CD14-positive monocyte (primary cell): ENCODE data around the gene SNAP29. TPM values are rescaled to one million over a fixed set of nuclear protein-coding genes. Genes with fewer than 3 reads are reported as not detected.

Source experiments
- DNase-seq, 3 donors: peaks; one replicate each; pipeline ENCODE4 v3.0.0-alpha.2; 2011 to 2022
- H2AFZ ChIP-seq: 2 replicates; pipeline ENCODE4 v1.6.0; 2012; ENCODE audit warnings: mild to moderate bottlenecking, low read depth, low read length, inconsistent platforms; ENCODE audit not compliant: insufficient read depth, poor library complexity, severe bottlenecking
- H3K27ac ChIP-seq, 2 donors: 1 replicate in 1 of 2; 2 replicates in 1 of 2; pipeline ENCODE4 v1.5.1; 2012 to 2013; ENCODE audit warnings: low read length in 2 of 2, control low read depth in 1 of 2, inconsistent platforms in 1 of 2, low read depth in 1 of 2, mild to moderate bottlenecking in 1 of 2
- H3K27me3 ChIP-seq, 2 donors: one replicate each; pipeline versions ENCODE4 v1.6.0 to v1.6.1; 2011 to 2013; ENCODE audit warnings: low read length in 2 of 2; ENCODE audit not compliant: control insufficient read depth in 2 of 2, insufficient read depth in 2 of 2
- H3K36me3 ChIP-seq, 2 donors: replicated peaks in 1 of 2; 1 replicate in 1 of 2; 2 replicates in 1 of 2; pipeline versions ENCODE4 v1.5.1 to v1.6.1; 2012 to 2013; ENCODE audit warnings: low read length in 2 of 2, control low read depth in 1 of 2, inconsistent platforms in 1 of 2, mild to moderate bottlenecking in 1 of 2; ENCODE audit not compliant: insufficient read depth in 2 of 2, control insufficient read depth in 1 of 2
- H3K4me1 ChIP-seq, 2 donors: 1 replicate in 1 of 2; 2 replicates in 1 of 2; pipeline versions ENCODE4 v1.5.1 to v1.6.1; 2012 to 2013; ENCODE audit warnings: low read length in 2 of 2, control low read depth in 1 of 2, inconsistent platforms in 1 of 2, mild to moderate bottlenecking in 1 of 2, moderate library complexity in 1 of 2; ENCODE audit not compliant: insufficient read depth in 2 of 2, control insufficient read depth in 1 of 2
- H3K4me2 ChIP-seq: replicated peaks from 2 replicates; pipeline ENCODE3; 2012; ENCODE audit warnings: low read length, moderate library complexity, mild to moderate bottlenecking; ENCODE audit not compliant: poor library complexity, severe bottlenecking; ENCODE audit errors: extremely low read depth
- H3K4me3 ChIP-seq, 3 experiments: fragments of 200-600 bp in 1 of 3; sonication (generic) in 1 of 3; replicated peaks in 1 of 3; 1 replicate in 2 of 3; 2 replicates in 1 of 3; pipeline ENCODE4 v1.5.1; 2011 to 2013; ENCODE audit warnings: low read length in 3 of 3, mild to moderate bottlenecking in 3 of 3, control low read depth in 2 of 3, low read depth in 2 of 3, inconsistent platforms in 1 of 3, moderate library complexity in 1 of 3
- H3K79me2 ChIP-seq: 2 replicates; pipeline ENCODE4 v1.6.0; 2012; ENCODE audit warnings: mild to moderate bottlenecking, control low read depth, inconsistent platforms, low read length, moderate library complexity; ENCODE audit not compliant: insufficient read depth
- H3K9ac ChIP-seq: 2 replicates; pipeline ENCODE4 v1.6.0; 2017; ENCODE audit warnings: low read length, mild to moderate bottlenecking; ENCODE audit not compliant: insufficient read depth, poor library complexity, severe bottlenecking
- H3K9me3 ChIP-seq, 2 donors: replicated peaks in 1 of 2; 1 replicate in 1 of 2; 2 replicates in 1 of 2; pipeline versions ENCODE4 v1.5.1 to v1.6.1; 2012 to 2013; ENCODE audit warnings: low read length in 2 of 2, control low read depth in 1 of 2; ENCODE audit not compliant: control insufficient read depth in 1 of 2, insufficient read depth in 1 of 2
- H4K20me1 ChIP-seq: 2 replicates; pipeline ENCODE4 v1.6.0; 2012; ENCODE audit warnings: mild to moderate bottlenecking, low read length, control low read depth, moderate library complexity; ENCODE audit not compliant: insufficient read depth
- H3K27ac Mint-ChIP-seq, 7 donors: one replicate each; pipeline ENCODE4 v1.8.0; 2020; ENCODE audit warnings: mild to moderate bottlenecking in 7 of 7, mixed read lengths in 7 of 7, moderate library complexity in 6 of 7, inconsistent platforms in 2 of 7
- H3K27me3 Mint-ChIP-seq, 3 donors: one replicate each; pipeline ENCODE4 v1.8.0; 2021 to 2022; ENCODE audit warnings: low read depth in 3 of 3, mild to moderate bottlenecking in 3 of 3, mixed read lengths in 3 of 3, moderate library complexity in 3 of 3, inconsistent platforms in 1 of 3
- H3K36me3 Mint-ChIP-seq, 2 donors: one replicate each; pipeline ENCODE4 v1.8.0; 2020; ENCODE audit warnings: mixed read lengths in 2 of 2, inconsistent platforms in 1 of 2, mild to moderate bottlenecking in 1 of 2
- H3K4me1 Mint-ChIP-seq: one replicate; pipeline ENCODE4 v1.8.0; 2020; ENCODE audit warnings: mild to moderate bottlenecking, mixed read lengths
- H3K4me3 Mint-ChIP-seq, 2 donors: one replicate each; pipeline ENCODE4 v1.8.0; 2020; ENCODE audit warnings: mild to moderate bottlenecking in 2 of 2, mixed read lengths in 2 of 2, moderate library complexity in 1 of 2
- H3K9me3 Mint-ChIP-seq, 7 donors: one replicate each; pipeline ENCODE4 v1.8.0; 2020 to 2022; ENCODE audit warnings: mixed read lengths in 7 of 7, mild to moderate bottlenecking in 6 of 7, moderate library complexity in 6 of 7, inconsistent platforms in 2 of 7
- WGBS: methylation state at CpG from one replicate; pipeline ENCODE4 v1.1.5; 2013; ENCODE audit warnings: missing lambda C conversion rate; ENCODE audit not compliant: insufficient coverage; 5-methylcytosine and 5-hydroxymethylcytosine counted together
- intact Hi-C, 2 donors: fragments of 100-400 bp; cut with micrococcal nuclease; formaldehyde crosslinking; loops; one replicate each; pipeline versions ENCODE4 v1.15.0 to v1.15.1; 2023
- polyA minus RNA-seq: library from RNA; depleted of rRNA, polyadenylated mRNA; stranded (reverse); fragments of >200 nt; gene quantifications from 2 replicates; pipeline ENCODE4 v1.2.3, GENCODE V29; 2012
- polyA plus RNA-seq, 3 donors: library from polyadenylated mRNA; depleted of rRNA in 1 of 3; unstranded in 2 of 3; stranded (reverse) in 1 of 3; fragments of 300-500 nt in 2 of 3; fragments of >200 nt in 1 of 3; fragmentation: Illumina TruSeq in 2 of 3; gene quantifications; 1 replicate in 2 of 3; 2 replicates in 1 of 3; pipeline ENCODE4 v1.2.3, GENCODE V29; 2012 to 2021
- total RNA-seq, 12 experiments: library from RNA in 1 of 12; stranded (reverse) in 1 of 12; fragments of 120-200 nt in 1 of 12; gene quantifications; one replicate each; pipeline ENCODE4 v1.2.4 and lab custom pipeline; 2013 to 2026; ENCODE audit warnings: mixed read lengths in 6 of 12, inconsistent platforms in 1 of 12
- TF ChIP-seq, protein P1 (sequence below): fragments of 200-600 bp; IDR thresholded peaks from one replicate; pipeline ENCODE4 v1.8.0; 2022; ENCODE audit warnings: antibody characterized with exemption, mild to moderate bottlenecking

SNAP29 gene
- 29.8 TPM for total RNA-seq (2013)
- polyA plus RNA-seq, result 10 to 100 TPM; 22.3 to 32.8 (median 28.9) TPM
- 7.2 and 11.0 TPM in 2 replicates for polyA minus RNA-seq
- total RNA-seq (lab: John Stamatoyannopoulos, UW), result 13.7 to 52.8 (median 35.8) reads per million in 11 experiments

DNA sequence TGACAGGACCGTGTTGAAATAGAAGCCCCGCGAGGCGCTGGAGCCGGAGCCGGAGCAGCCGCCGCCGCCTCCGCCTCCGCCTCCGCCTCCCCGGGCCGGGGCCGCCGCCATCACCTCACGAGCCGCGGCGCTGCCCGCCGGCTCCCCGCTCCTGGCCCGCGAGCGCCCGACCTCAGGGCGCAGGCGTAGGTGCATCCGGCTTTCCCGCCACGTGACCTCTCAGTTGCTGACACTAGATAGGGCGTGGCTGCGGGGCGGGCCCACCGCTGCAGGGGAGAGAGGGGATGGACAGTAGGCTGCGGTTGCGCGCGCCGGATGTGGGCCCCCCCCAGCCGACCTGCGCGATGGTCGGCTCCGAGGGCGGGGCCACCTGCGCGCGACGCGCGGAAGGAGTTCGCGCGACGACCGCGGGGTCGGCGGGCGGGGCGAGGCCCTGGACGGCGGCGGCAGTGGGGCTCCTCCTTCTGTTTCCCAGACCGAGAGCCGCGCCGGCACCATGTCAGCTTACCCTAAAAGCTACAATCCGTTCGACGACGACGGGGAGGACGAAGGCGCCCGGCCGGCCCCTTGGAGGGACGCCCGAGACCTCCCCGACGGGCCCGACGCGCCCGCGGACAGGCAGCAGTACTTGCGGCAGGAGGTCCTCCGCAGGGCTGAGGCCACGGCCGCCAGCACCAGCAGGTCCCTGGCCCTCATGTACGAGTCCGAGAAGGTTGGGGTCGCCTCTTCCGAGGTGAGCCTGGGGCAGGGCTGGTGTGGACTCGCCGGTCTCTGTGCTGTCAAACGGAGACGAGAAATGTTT is at the start of gene SNAP29, which contains the start of gene PI4KA:
TSS of gene SNAP29 (plus strand) at position 393 of the 802 bp plus-strand sequence. CDS start at position 497, 104 bp downstream.
TSS of gene PI4KA (minus strand) at position 197 of the 802 bp plus-strand sequence. CDS start at position 111, 86 bp downstream.
- Histone ChIP-seq H3K4me1 (peaks cover 52 to 62% of the 10 kb centered on the region in 2 donors), H3K9me3 (no peaks in the 10 kb centered on the region), H3K79me2 (peaks cover 92% of the 10 kb centered on the region), H3K4me2 (peak within 1 kb of the TSS; percentile 97), H3K27me3 (no peaks in the 10 kb centered on the region), H2AFZ (peak within 1 kb of the TSS; percentile 92), H3K9ac (peak within 1 kb of the TSS; percentile 91), H3K36me3 (peaks cover 2 to 22% of the 10 kb centered on the region in 2 donors), H3K27ac (peak within 1 kb of the TSS; percentile 64 to 91), H4K20me1 (peaks cover 48% of the 10 kb centered on the region), H3K4me3 (peak within 1 kb of the TSS; percentile 74 to 92 (median 74))
- peak within 1 kb of the TSS; percentile 88 to 95 (median 91) for H3K27ac Mint-ChIP-seq
- DNase-seq, result peak; percentile 97 to 99 (median 98)
- peaks cover 61% of the 10 kb centered on the region for H3K4me1 Mint-ChIP-seq
- WGBS, result under 1% methylated on average over 82 of the region's 100 CpGs
- H3K9me3 Mint-ChIP-seq, result no peaks in the 10 kb centered on the region
- H3K4me3 Mint-ChIP-seq, result peak within 1 kb of the TSS; percentile 93 to 95
- peaks cover 0 to 2% (median 1%) of the 10 kb centered on the region in 3 donors for H3K27me3 Mint-ChIP-seq
- TF ChIP-seq, protein P1, sequence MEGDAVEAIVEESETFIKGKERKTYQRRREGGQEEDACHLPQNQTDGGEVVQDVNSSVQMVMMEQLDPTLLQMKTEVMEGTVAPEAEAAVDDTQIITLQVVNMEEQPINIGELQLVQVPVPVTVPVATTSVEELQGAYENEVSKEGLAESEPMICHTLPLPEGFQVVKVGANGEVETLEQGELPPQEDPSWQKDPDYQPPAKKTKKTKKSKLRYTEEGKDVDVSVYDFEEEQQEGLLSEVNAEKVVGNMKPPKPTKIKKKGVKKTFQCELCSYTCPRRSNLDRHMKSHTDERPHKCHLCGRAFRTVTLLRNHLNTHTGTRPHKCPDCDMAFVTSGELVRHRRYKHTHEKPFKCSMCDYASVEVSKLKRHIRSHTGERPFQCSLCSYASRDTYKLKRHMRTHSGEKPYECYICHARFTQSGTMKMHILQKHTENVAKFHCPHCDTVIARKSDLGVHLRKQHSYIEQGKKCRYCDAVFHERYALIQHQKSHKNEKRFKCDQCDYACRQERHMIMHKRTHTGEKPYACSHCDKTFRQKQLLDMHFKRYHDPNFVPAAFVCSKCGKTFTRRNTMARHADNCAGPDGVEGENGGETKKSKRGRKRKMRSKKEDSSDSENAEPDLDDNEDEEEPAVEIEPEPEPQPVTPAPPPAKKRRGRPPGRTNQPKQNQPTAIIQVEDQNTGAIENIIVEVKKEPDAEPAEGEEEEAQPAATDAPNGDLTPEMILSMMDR, result no peak
- peaks cover 15 to 32% of the 10 kb centered on the region in 2 donors for H3K36me3 Mint-ChIP-seq
- intact Hi-C loops, result loop anchor here in 1 of 2 donors (5.0 to 10.0 kb wide), 3 partner anchors 58 to 364 kb away; partner anchors contain the start of genes CRKL, KLHL22 and THAP7

DNA sequence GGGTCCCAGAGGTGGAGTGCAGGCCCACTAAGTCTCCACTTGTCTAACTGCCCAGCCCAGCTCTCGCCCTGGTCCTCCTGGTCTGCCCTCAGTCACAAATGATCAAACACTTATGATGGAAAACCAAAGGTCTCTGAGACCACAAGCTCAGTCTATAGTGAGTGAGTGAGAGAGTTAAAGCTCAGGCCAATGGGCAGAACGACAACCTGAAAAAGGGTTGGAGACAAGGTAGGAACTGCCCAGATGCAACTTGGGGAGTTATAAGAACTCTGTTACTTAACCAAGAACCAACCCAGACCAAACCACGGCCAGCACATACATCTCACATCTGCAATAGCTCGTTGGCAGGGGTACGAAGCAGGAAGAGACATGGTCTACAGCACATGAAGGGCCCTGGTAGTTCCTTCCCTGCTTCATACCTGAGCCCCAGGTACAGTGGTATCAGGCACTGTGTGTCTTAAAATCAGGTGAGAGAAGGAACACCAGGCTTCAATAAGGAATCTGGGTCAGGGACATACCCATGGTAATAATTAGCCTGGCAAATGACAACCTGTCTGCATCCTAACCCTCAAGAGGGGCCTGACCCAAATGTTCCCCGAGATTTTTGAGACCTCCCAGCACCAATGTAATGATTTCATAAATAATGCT is 49.1 kb upstream of the SNAP29 start:
- Mint-ChIP-seq H3K27me3 (peaks cover 0 to 2% (median 1%) of the 10 kb centered on the region in 3 donors), H3K9me3 (peaks cover 0 to 4% (median 0%) of the 10 kb centered on the region in 7 donors), H3K4me1 (no peaks in the 10 kb centered on the region), H3K36me3 (peaks cover 84 to 97% of the 10 kb centered on the region in 2 donors), H3K4me3 (no peak overlapping the region), H3K27ac (peak overlapping the region in 2 of 7 donors; percentile 6 to 25)
- no peaks in the 10 kb centered on the region for H3K4me1 ChIP-seq
- H3K36me3 ChIP-seq, result peaks cover 79 to 99% of the 10 kb centered on the region in 2 donors
- no peak overlapping the region for H3K4me3 ChIP-seq
- no peaks in the 10 kb centered on the region for H3K79me2 ChIP-seq
- 21% methylated on average over 2 of the region's 6 CpGs for WGBS
- no peaks in the 10 kb centered on the region for H3K9me3 ChIP-seq
- no peaks in the 10 kb centered on the region for H4K20me1 ChIP-seq
- H3K4me2 ChIP-seq, result no peak overlapping the region
- DNase-seq, result no peak
- no peaks in the 10 kb centered on the region for H3K27me3 ChIP-seq
- TF ChIP-seq, protein P1, result no peak
- H2AFZ ChIP-seq, result no peak overlapping the region
- no peak overlapping the region for H3K27ac ChIP-seq
- intact Hi-C loops, result no loop called here
- H3K9ac ChIP-seq, result no peak overlapping the region
